ENCODE data around the gene TIAL1. TPM values are rescaled to one million over a fixed set of nuclear protein-coding genes. Genes with fewer than 3 reads are reported as not detected.

Gene TIAL1
- total and polyA plus RNA-seq, 10 of the 15 experiments (the other 5 are each of a cell fraction or from before 2014, with no cell fraction given), result 26.0 to 159 (median 62.8) TPM

DNA sequence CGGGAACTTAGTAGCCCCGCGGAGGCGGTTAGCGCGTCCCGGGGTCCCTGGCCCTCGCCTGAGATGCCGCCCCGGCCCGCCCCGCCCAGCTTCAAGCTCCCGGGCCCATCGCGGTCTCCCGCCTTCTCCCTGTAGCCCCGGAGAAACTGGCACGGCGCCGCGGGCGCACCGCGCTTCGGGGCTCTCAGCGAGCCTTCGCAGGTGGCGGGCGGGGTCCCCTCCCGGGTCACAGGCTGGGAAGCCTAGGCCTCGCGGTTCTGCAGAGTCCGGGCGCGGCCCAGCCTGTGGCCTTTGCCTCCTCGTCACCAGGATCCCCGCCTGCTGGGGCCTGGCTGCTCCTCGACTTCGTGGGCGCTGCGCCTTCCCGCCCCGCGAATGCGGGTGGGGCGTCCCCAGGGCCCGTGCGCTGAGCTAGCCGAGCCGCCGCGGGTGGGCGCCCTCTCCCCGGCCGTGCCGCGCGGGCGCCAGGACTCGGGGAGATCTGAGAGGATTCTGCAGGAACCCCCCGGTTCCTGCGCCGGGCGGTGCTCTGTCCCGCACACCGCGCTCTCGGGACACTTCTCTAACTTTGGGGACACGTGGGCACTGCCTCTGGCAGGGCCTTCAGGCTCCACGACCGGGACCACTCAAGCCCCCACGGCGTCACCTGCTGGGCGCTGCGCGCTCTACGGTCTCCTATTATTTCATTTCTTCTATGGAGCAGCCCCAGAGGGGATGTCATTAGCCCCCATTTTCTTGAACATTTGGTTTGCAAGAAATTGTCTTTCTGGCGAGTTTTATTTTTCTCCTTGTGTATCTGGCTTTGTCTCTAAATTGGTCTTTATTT is 53.6 kb downstream of the TIAL1 start (continued):
- TF ChIP-seq CHD4 (IDR thresholded peaks at IDR 0.05) (no peak), LARP7 (IDR thresholded peaks at IDR 0.05) (peak; percentile 72; the same call in 1 of the 2 replicates), RAD21 (IDR thresholded peaks at IDR 0.05; ENCODE audit: insufficient read depth, low read depth, low read length) (peak; percentile 50), BMI1 (IDR thresholded peaks at IDR 0.05; ENCODE audit: borderline replicate concordance) (no peak), BHLHE40 (IDR thresholded peaks at IDR 0.05; ENCODE audit: borderline replicate concordance in 1 of 2, low read depth in 2 of 2, low read length in 1 of 2) (peak; percentile 41 to 83; a peak in 3 of 4 replicates), TBL1XR1 (IDR thresholded peaks at IDR 0.05; ENCODE audit: low read depth, low read length) (no peak), SUZ12 (IDR thresholded peaks at IDR 0.05; ENCODE audit: unreplicated experiment) (no peak)
- TF ChIP-seq, protein P1, sequence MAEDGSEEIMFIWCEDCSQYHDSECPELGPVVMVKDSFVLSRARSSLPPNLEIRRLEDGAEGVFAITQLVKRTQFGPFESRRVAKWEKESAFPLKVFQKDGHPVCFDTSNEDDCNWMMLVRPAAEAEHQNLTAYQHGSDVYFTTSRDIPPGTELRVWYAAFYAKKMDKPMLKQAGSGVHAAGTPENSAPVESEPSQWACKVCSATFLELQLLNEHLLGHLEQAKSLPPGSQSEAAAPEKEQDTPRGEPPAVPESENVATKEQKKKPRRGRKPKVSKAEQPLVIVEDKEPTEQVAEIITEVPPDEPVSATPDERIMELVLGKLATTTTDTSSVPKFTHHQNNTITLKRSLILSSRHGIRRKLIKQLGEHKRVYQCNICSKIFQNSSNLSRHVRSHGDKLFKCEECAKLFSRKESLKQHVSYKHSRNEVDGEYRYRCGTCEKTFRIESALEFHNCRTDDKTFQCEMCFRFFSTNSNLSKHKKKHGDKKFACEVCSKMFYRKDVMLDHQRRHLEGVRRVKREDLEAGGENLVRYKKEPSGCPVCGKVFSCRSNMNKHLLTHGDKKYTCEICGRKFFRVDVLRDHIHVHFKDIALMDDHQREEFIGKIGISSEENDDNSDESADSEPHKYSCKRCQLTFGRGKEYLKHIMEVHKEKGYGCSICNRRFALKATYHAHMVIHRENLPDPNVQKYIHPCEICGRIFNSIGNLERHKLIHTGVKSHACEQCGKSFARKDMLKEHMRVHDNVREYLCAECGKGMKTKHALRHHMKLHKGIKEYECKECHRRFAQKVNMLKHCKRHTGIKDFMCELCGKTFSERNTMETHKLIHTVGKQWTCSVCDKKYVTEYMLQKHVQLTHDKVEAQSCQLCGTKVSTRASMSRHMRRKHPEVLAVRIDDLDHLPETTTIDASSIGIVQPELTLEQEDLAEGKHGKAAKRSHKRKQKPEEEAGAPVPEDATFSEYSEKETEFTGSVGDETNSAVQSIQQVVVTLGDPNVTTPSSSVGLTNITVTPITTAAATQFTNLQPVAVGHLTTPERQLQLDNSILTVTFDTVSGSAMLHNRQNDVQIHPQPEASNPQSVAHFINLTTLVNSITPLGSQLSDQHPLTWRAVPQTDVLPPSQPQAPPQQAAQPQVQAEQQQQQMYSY (CRISPR knock-in tag; IDR thresholded peaks at IDR 0.05), result no peak
